ENCODE data around the gene CARMIL1.

The CARMIL1 gene

GRCh38 chr6:25403150-25403549, 124.0 kb downstream of the CARMIL1 start:
- TF ChIP-seq ZNF529 (tag by site-specific recombination; IDR thresholded peaks at IDR 0.05; ENCODE audit: insufficient replicate concordance): no peak
- no peak for TF ChIP-seq MEIS1 (CRISPR knock-in tag; IDR thresholded peaks at IDR 0.05; ENCODE audit: borderline replicate concordance)
- TF ChIP-seq HOXA7 (CRISPR knock-in tag; IDR thresholded peaks at IDR 0.05; ENCODE audit: borderline replicate concordance): no peak
- TF ChIP-seq FEZF1 (tag by site-specific recombination; IDR thresholded peaks at IDR 0.05): no peak
- TF ChIP-seq KLF9 (tag by site-specific recombination; IDR thresholded peaks at IDR 0.05; ENCODE audit: low read depth): no peak
- TF ChIP-seq ZNF366 (tag by site-specific recombination; conservative IDR thresholded peaks at IDR 0.05): no peak
- TF ChIP-seq ZNF76 (tag by site-specific recombination; IDR thresholded peaks at IDR 0.05; ENCODE audit: borderline replicate concordance, low read depth): no peak
- no peak for TF ChIP-seq PRDM4 (tag by site-specific recombination; IDR thresholded peaks at IDR 0.05)
- no peak for TF ChIP-seq ZNF692 (tag by site-specific recombination; IDR thresholded peaks at IDR 0.05)
- TF ChIP-seq ZNF133 (tag by site-specific recombination; IDR thresholded peaks at IDR 0.05): no peak
- no peak for TF ChIP-seq KLF7 (tag by site-specific recombination; IDR thresholded peaks at IDR 0.05; ENCODE audit: borderline replicate concordance)
- ChIA-PET CTCF (interaction anchor here (0.6 to 0.7 kb wide), 2 partner anchors 25 to 137 kb away, joined by 3 read pairs; no protein-coding TSS in a partner anchor), POLR2A (no interaction called here)
- Histone ChIP-seq H3K4me3 (ENCODE audit: low read depth, low read length) (no peak overlapping the region), H3K9me3 (ENCODE audit: control insufficient read depth, insufficient read depth, low read depth, low read length) (no peaks in the 10 kb centered on the region), H3K36me3 (ENCODE audit: control insufficient read depth in 2 of 2, insufficient read depth in 1 of 2, low read length in 2 of 2) (no peaks in the 10 kb centered on the region), H3K27ac (ENCODE audit: extremely low read depth, low read depth, low read length) (no peak overlapping the region), H3K4me1 (ENCODE audit: control insufficient read depth, insufficient read depth, low read length) (no peaks in the 10 kb centered on the region)

GRCh38 chr6:25404091-25404490, 124.9 kb downstream of the CARMIL1 start:
- CTCF ChIA-PET: interaction anchor here (0.6 kb wide), 1 partner anchor 16 kb away, joined by 3 read pairs; no protein-coding TSS in a partner anchor

More at GRCh38 chr6:25404091-25404490, 124.9 kb downstream of the CARMIL1 start:
- POLR2A ChIA-PET: no interaction called here
- TF ChIP-seq ZNF16 (tag by site-specific recombination; IDR thresholded peaks at IDR 0.05; ENCODE audit: low read depth) (no peak), ZNF211 (tag by site-specific recombination; IDR thresholded peaks at IDR 0.05; ENCODE audit: low read depth) (no peak), GLI2 (tag by site-specific recombination; IDR thresholded peaks at IDR 0.05; ENCODE audit: borderline replicate concordance, low read depth) (no peak), ZNF555 (tag by site-specific recombination; conservative IDR thresholded peaks at IDR 0.05) (no peak), ZNF530 (tag by site-specific recombination; IDR thresholded peaks at IDR 0.05; ENCODE audit: low read depth) (no peak), ZNF488 (tag by site-specific recombination; IDR thresholded peaks at IDR 0.05) (no peak), ZNF169 (tag by site-specific recombination; IDR thresholded peaks at IDR 0.05) (no peak), ZNF623 (tag by site-specific recombination; IDR thresholded peaks at IDR 0.05) (no peak), ZNF280D (tag by site-specific recombination; IDR thresholded peaks at IDR 0.05) (no peak)
- TF ChIP-seq, protein P1, sequence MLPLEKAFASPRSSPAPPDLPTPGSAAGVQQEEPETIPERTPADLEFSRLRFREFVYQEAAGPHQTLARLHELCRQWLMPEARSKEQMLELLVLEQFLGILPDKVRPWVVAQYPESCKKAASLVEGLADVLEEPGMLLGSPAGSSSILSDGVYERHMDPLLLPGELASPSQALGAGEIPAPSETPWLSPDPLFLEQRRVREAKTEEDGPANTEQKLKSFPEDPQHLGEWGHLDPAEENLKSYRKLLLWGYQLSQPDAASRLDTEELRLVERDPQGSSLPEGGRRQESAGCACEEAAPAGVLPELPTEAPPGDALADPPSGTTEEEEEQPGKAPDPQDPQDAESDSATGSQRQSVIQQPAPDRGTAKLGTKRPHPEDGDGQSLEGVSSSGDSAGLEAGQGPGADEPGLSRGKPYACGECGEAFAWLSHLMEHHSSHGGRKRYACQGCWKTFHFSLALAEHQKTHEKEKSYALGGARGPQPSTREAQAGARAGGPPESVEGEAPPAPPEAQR (tag by site-specific recombination; IDR thresholded peaks at IDR 0.05): no peak
- no peaks in the 10 kb centered on the region for H3K4me1 ChIP-seq (ENCODE audit: control insufficient read depth, insufficient read depth, low read length)
- no peak overlapping the region for H3K4me3 ChIP-seq (ENCODE audit: low read depth, low read length)
- no peak overlapping the region for H3K27ac ChIP-seq (ENCODE audit: extremely low read depth, low read depth, low read length)
- no peaks in the 10 kb centered on the region for H3K36me3 ChIP-seq (ENCODE audit: control insufficient read depth in 2 of 2, insufficient read depth in 1 of 2, low read length in 2 of 2)
- H3K9me3 ChIP-seq (ENCODE audit: control insufficient read depth, insufficient read depth, low read depth, low read length): no peaks in the 10 kb centered on the region
